KMS-11 (cell line): Measurements from ENCODE around the gene EFHC1.

ENCODE experiments used
- H2AFZ ChIP-seq: fragments of 200-600 bp; sonication (generic); 2 replicates; pipeline ENCODE4 v1.6.1; 2016; ENCODE audit warnings: antibody characterized with exemption, mixed run types, low read depth
- H3K27ac ChIP-seq: fragments of 200-600 bp; sonication (generic); 2 replicates; pipeline ENCODE4 v1.6.1; 2016; ENCODE audit warnings: mild to moderate bottlenecking, mixed run types
- H3K27me3 ChIP-seq: fragments of 200-600 bp; sonication (generic); 2 replicates; pipeline ENCODE4 v1.6.1; 2017; ENCODE audit warnings: mild to moderate bottlenecking, low read depth, mixed run types, moderate library complexity; ENCODE audit not compliant: insufficient read depth
- H3K36me3 ChIP-seq: fragments of 200-600 bp; sonication (generic); 2 replicates; pipeline ENCODE4 v1.6.1; 2017; ENCODE audit warnings: mild to moderate bottlenecking, mixed run types; ENCODE audit not compliant: insufficient read depth
- H3K4me1 ChIP-seq: fragments of 200-600 bp; sonication (generic); 2 replicates; pipeline ENCODE4 v1.6.1; 2016; ENCODE audit warnings: mild to moderate bottlenecking, low read depth, mixed run types; ENCODE audit not compliant: poor library complexity, severe bottlenecking
- H3K4me2 ChIP-seq: fragments of 200-600 bp; sonication (generic); 2 replicates; pipeline ENCODE4 v1.7.0; 2016; ENCODE audit warnings: mild to moderate bottlenecking, mixed run types
- H3K4me3 ChIP-seq: fragments of 200-600 bp; sonication (generic); IDR thresholded peaks from 2 replicates; pipeline ENCODE4 v1.6.1; 2017; ENCODE audit warnings: low read depth, low read length, mixed read lengths; ENCODE audit not compliant: insufficient read depth
- H3K79me2 ChIP-seq: fragments of 200-600 bp; sonication (generic); 2 replicates; pipeline ENCODE4 v1.6.1; 2016; ENCODE audit warnings: low read depth, mixed run types; ENCODE audit not compliant: insufficient read depth
- H3K9ac ChIP-seq: fragments of 200-600 bp; sonication (generic); 2 replicates; pipeline ENCODE4 v1.6.1; 2016; ENCODE audit warnings: mild to moderate bottlenecking, mixed run types
- H4K20me1 ChIP-seq: fragments of 200-600 bp; sonication (generic); 2 replicates; pipeline ENCODE4 v1.6.1; 2016; ENCODE audit warnings: mild to moderate bottlenecking, mixed run types; ENCODE audit not compliant: insufficient read depth
- CTCF ChIP-seq: fragments of 200-600 bp; sonication (generic); conservative IDR thresholded peaks from 2 replicates; pipeline ENCODE4 v1.6.1; 2017; ENCODE audit warnings: low read depth, mild to moderate bottlenecking, antibody characterized with exemption, low read length, moderate library complexity, mixed read lengths

The EFHC1 gene

DNA sequence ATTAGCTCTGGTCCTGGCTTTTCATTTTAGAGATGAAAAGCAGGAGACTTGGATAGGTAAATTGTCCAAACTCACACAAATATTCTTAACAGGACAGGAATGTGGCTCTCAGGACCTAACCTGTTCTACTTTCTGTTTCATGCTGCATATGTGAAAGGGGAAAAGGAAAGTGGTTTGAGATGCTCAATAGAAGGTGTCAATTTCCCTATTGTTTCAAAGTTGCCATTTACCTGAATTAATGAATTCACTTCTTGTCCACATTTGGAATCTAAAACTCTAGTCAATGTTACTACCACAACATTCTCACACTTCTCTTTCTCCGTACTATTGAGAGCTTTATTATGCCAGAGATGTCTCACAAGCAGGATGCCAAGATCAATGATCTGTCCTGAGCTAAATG is 4.8 kb upstream of the EFHC1 start:
- no peak for TF ChIP-seq CTCF
- Histone ChIP-seq H3K27me3 (no peaks in the 10 kb centered on the region), H3K4me2 (peak overlapping the region; percentile 33), H3K4me1 (peaks cover 74% of the 10 kb centered on the region), H4K20me1 (no peaks in the 10 kb centered on the region), H3K4me3 (no peak overlapping the region), H3K79me2 (no peaks in the 10 kb centered on the region), H3K9ac (no peak overlapping the region), H3K36me3 (no peaks in the 10 kb centered on the region), H2AFZ (no peak overlapping the region), H3K27ac (no peak overlapping the region)

DNA sequence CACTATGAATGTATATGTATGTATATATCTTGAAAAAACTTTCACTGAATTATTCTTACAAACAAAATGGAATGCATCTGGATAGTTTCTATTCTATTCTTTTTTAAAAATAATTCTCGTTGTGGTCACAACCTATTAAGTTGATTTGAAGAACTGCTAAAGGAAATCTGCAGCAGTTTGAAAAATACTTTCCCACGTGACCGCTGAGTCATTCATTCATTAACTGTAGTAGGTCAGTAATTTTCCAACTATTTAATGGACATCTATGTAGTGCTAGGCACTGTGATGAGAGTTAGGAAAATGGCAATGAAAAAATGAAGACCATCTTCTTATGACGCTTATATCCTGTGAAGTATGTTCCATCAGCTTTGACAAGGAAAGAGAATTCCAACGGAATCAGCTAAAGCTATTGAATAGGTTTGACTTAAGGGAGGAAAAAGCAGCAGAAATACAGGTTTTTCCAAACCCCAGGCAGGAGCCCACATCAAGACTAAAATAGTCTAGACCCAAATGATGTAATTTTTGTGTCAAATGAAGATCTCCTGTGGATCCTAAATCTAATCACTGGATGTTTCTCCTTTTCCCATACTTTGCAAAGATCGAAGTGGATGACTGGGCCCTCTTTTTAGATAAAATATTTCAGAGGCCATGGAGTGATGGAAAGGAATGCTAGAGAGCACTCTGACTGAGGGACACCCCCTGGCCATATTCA is 4.1 kb upstream of the EFHC1 start:
- Histone ChIP-seq H3K4me1 (peaks cover 79% of the 10 kb centered on the region), H3K79me2 (no peaks in the 10 kb centered on the region), H3K27me3 (no peaks in the 10 kb centered on the region), H2AFZ (no peak overlapping the region; the same call in 1 of the 2 replicates), H3K4me3 (no peak overlapping the region), H3K36me3 (no peaks in the 10 kb centered on the region), H3K4me2 (peak overlapping the region; percentile 33), H3K27ac (no peak overlapping the region), H4K20me1 (no peaks in the 10 kb centered on the region), H3K9ac (no peak overlapping the region)
- TF ChIP-seq CTCF: no peak

GRCh38 chr6:52416629-52417151 is 3.5 kb upstream of the EFHC1 start:
- H3K9ac ChIP-seq: no peak overlapping the region
- no peaks in the 10 kb centered on the region for H3K27me3 ChIP-seq
- peaks cover 85% of the 10 kb centered on the region for H3K4me1 ChIP-seq
- peak overlapping the region; percentile 4; the same call in 1 of the 2 replicates for H3K27ac ChIP-seq
- peak overlapping the region; percentile 47; the same call in 1 of the 2 replicates for H2AFZ ChIP-seq
- H4K20me1 ChIP-seq: no peaks in the 10 kb centered on the region
- peak; percentile 94 for TF ChIP-seq CTCF
- H3K36me3 ChIP-seq: no peaks in the 10 kb centered on the region
- peak overlapping the region; percentile 38; the same call in 1 of the 2 replicates for H3K4me2 ChIP-seq
- H3K79me2 ChIP-seq: no peaks in the 10 kb centered on the region
- H3K4me3 ChIP-seq: no peak overlapping the region

- Histone ChIP-seq H3K9ac (no peak overlapping the region), H3K27me3 (no peaks in the 10 kb centered on the region), H3K4me1 (peaks cover 87% of the 10 kb centered on the region), H3K79me2 (no peaks in the 10 kb centered on the region), H3K27ac (no peak overlapping the region), H3K4me3 (no peak overlapping the region), H3K36me3 (no peaks in the 10 kb centered on the region), H4K20me1 (no peaks in the 10 kb centered on the region), H3K4me2 (no peak overlapping the region), H2AFZ (no peak overlapping the region)
- TF ChIP-seq CTCF: no peak
Measured at GRCh38 chr6:52417675-52418111, 2.4 kb upstream of the EFHC1 start.
